Natural killer cell (primary cell): Measurements from ENCODE around the gene CHRM2. TPM values are rescaled to one million over a fixed set of nuclear protein-coding genes. Genes with fewer than 3 reads are reported as not detected.

Experiments used
- ATAC-seq, 3 donors: fragments of 150-1000 bp in 2 of 3; fragments of 200-7000 bp in 1 of 3; cut with Tn5 transposase; 1 replicate in 1 of 3; 2 replicates in 2 of 3; pipeline ENCODE4 v1.10.0; 2021; ENCODE audit warnings: mild to moderate bottlenecking in 2 of 3, moderate library complexity in 2 of 3
- DNase-seq, 2 donors: peaks; one replicate each; pipeline versions ENCODE4 v3.0.0 to v3.0.0-alpha.2; 2013 to 2021; ENCODE audit warnings: mixed read lengths in 1 of 2
- H3K27ac ChIP-seq: one replicate; pipeline ENCODE4 v1.5.1; 2013; ENCODE audit warnings: mild to moderate bottlenecking, low read length
- H3K27me3 ChIP-seq: one replicate; pipeline ENCODE4 v1.6.1; 2013; ENCODE audit warnings: low read length; ENCODE audit not compliant: control insufficient read depth, insufficient read depth
- H3K36me3 ChIP-seq: one replicate; pipeline ENCODE4 v1.6.1; 2013; ENCODE audit warnings: low read length; ENCODE audit not compliant: control insufficient read depth, insufficient read depth
- H3K4me1 ChIP-seq: one replicate; pipeline ENCODE4 v1.6.1; 2013; ENCODE audit warnings: low read length; ENCODE audit not compliant: control insufficient read depth, insufficient read depth
- H3K4me3 ChIP-seq: one replicate; pipeline ENCODE4 v1.5.1; 2013; ENCODE audit warnings: low read length
- H3K9me3 ChIP-seq: one replicate; pipeline ENCODE4 v1.6.1; 2013; ENCODE audit warnings: low read length; ENCODE audit not compliant: control insufficient read depth, insufficient read depth
- H3K27ac Mint-ChIP-seq, 2 donors: one replicate each; pipeline ENCODE4 v1.8.0; 2022; ENCODE audit warnings: mild to moderate bottlenecking in 2 of 2, mixed read lengths in 2 of 2, moderate library complexity in 1 of 2
- H3K27me3 Mint-ChIP-seq, 2 donors: one replicate each; pipeline ENCODE4 v1.8.0; 2022; ENCODE audit warnings: low read depth in 2 of 2, mixed read lengths in 2 of 2
- H3K36me3 Mint-ChIP-seq: one replicate; pipeline ENCODE4 v1.8.0; 2022; ENCODE audit warnings: mixed read lengths
- H3K4me1 Mint-ChIP-seq, 2 donors: one replicate each; pipeline ENCODE4 v1.8.0; 2022; ENCODE audit warnings: mixed read lengths in 2 of 2
- H3K4me3 Mint-ChIP-seq: one replicate; pipeline ENCODE4 v1.8.0; 2022; ENCODE audit warnings: mild to moderate bottlenecking, moderate library complexity, mixed read lengths
- H3K9me3 Mint-ChIP-seq, 2 donors: one replicate each; pipeline ENCODE4 v1.8.0; 2022; ENCODE audit warnings: mixed read lengths in 2 of 2
- CTCF ChIP-seq: fragments of 200-600 bp; IDR thresholded peaks from one replicate; pipeline ENCODE4 v1.8.0; 2022; ENCODE audit warnings: antibody characterized with exemption
- WGBS: methylation state at CpG from one replicate; pipeline ENCODE4 v1.1.7; 2013; ENCODE audit warnings: missing lambda C conversion rate; ENCODE audit not compliant: insufficient coverage; 5-methylcytosine and 5-hydroxymethylcytosine counted together
- intact Hi-C: fragments of 100-400 bp; cut with micrococcal nuclease; formaldehyde crosslinking; loops from one replicate; pipeline ENCODE4 v1.14.2; 2022
- total RNA-seq, 4 donors: library from RNA; stranded (reverse); fragments of 120-200 nt in 1 of 4; gene quantifications; one replicate each; pipeline versions ENCODE4 v1.2.3 to v1.2.4, GENCODE V29; 2013 to 2022

CHRM2 gene
- total RNA-seq, 3 donors from 2014 or later (not counting 1 experiment from before 2014, with no cell fraction given) = not detected

DNA sequence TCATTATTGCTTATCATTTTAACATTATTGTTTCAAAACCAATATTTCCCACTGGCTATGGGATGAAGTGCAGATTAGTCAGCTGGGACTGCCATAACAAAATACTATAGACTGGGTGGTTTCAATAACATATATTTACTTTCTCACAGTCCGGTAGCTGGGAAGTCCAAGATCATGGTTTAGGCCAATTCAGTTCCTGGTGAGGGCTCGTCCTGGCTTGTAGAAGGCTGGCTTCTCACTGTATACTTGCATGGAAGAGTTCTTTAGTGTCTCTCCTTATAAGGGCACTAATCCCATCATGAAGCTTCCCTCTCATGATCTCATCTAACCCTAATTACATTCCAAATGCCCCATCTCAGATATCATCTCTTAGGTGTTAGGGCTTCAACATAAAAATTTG, 101.3 kb downstream of the CHRM2 start:
- no peak for ATAC-seq

DNA sequence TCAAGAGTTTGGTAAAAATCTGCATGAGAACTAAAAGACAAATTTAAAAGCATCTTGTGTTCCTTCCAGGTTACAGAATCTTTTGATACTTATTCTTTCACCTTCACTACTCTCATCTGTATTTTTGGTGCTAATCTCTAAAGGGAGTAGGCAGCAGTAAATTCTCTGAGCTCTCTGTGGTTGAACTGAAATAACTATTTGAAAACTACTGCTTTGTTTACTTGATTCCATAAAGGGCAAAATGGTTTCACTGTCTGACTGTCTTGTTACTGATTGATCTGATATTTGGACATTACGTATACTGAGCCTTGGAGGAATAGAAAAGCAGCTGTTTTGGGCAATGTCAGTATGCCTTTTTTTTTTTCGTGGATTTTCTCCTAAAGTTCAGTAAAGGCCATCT, 103.3 kb downstream of the CHRM2 start:
- DNase-seq = no peak
- Histone ChIP-seq H3K9me3 (no peaks in the 10 kb centered on the region), H3K27me3 (no peaks in the 10 kb centered on the region), H3K36me3 (no peaks in the 10 kb centered on the region), H3K27ac (no peak overlapping the region), H3K4me1 (no peaks in the 10 kb centered on the region), H3K4me3 (no peak overlapping the region)
- intact Hi-C loops = no loop called here
- Mint-ChIP-seq H3K36me3 (no peaks in the 10 kb centered on the region), H3K4me1 (no peaks in the 10 kb centered on the region), H3K27ac (no peak overlapping the region), H3K9me3 (peaks cover 17 to 27% of the 10 kb centered on the region in 2 donors), H3K27me3 (no peaks in the 10 kb centered on the region), H3K4me3 (no peak overlapping the region)
- no peak for ATAC-seq
- TF ChIP-seq CTCF = no peak
- WGBS = 100% methylated on average over 1 of the region's 2 CpGs

More for the DNA sequence above, 101.3 kb downstream of the CHRM2 start:
- TF ChIP-seq CTCF = no peak
- DNase-seq = no peak
- Mint-ChIP-seq H3K27ac (no peak overlapping the region), H3K4me3 (no peak overlapping the region), H3K27me3 (no peaks in the 10 kb centered on the region), H3K4me1 (no peaks in the 10 kb centered on the region), H3K36me3 (no peaks in the 10 kb centered on the region), H3K9me3 (peaks cover 17 to 26% of the 10 kb centered on the region in 2 donors)
- intact Hi-C loops = no loop called here
- no peaks in the 10 kb centered on the region for H3K9me3 ChIP-seq
- no peaks in the 10 kb centered on the region for H3K27me3 ChIP-seq
- no peaks in the 10 kb centered on the region for H3K4me1 ChIP-seq
- no peaks in the 10 kb centered on the region for H3K36me3 ChIP-seq
- no peak overlapping the region for H3K4me3 ChIP-seq
- no peak overlapping the region for H3K27ac ChIP-seq
- 88% methylated on average over 1 of the region's 2 CpGs for WGBS

GRCh38 chr7:136976504-136977251, 108.2 kb downstream of the CHRM2 start:
- no peak for TF ChIP-seq CTCF
- peaks cover 7 to 13% of the 10 kb centered on the region in 2 donors for H3K9me3 Mint-ChIP-seq
- H3K4me3 Mint-ChIP-seq = no peak overlapping the region
- H3K4me3 ChIP-seq = no peak overlapping the region
- no peaks in the 10 kb centered on the region for H3K9me3 ChIP-seq
- H3K36me3 Mint-ChIP-seq = no peaks in the 10 kb centered on the region
- no peak overlapping the region for H3K27ac ChIP-seq
- no peak for DNase-seq
- no peak for ATAC-seq
- no peak overlapping the region for H3K27ac Mint-ChIP-seq
- H3K27me3 ChIP-seq = no peaks in the 10 kb centered on the region
- no peaks in the 10 kb centered on the region for H3K27me3 Mint-ChIP-seq
- no peaks in the 10 kb centered on the region for H3K4me1 ChIP-seq
- WGBS = 73% methylated on average over 2 of the region's 2 CpGs
- H3K4me1 Mint-ChIP-seq = no peaks in the 10 kb centered on the region
- no peaks in the 10 kb centered on the region for H3K36me3 ChIP-seq
- intact Hi-C loops = no loop called here

DNA sequence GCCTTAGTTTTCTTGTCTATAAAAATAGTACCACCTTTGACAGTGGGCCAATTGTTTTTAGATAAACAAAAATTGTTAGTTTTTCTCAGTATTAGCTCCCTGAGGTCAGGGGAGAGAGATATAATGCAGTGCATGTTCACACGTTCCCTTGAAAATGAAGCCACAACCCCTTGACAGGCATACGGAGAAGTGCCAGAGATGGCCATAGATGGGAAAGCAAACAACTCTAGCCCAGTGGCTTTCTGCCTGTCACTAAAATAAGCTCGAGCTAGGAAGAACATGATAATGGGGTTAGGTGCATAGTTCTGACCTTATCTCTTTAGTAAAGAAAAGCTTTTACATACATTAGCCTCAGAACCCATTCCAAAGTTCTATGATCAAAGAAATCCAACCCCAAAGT, 124.9 kb downstream of the CHRM2 start:
- Histone ChIP-seq H3K27me3 (no peaks in the 10 kb centered on the region), H3K4me1 (no peaks in the 10 kb centered on the region), H3K27ac (no peak overlapping the region), H3K9me3 (no peaks in the 10 kb centered on the region), H3K36me3 (no peaks in the 10 kb centered on the region), H3K4me3 (no peak overlapping the region)
- Mint-ChIP-seq H3K4me3 (no peak overlapping the region), H3K4me1 (no peaks in the 10 kb centered on the region), H3K27ac (no peak overlapping the region), H3K36me3 (no peaks in the 10 kb centered on the region), H3K9me3 (peaks cover 15 to 19% of the 10 kb centered on the region in 2 donors), H3K27me3 (no peaks in the 10 kb centered on the region)
- WGBS = 95% methylated on average over 2 of the region's 3 CpGs
- DNase-seq (no peak), ATAC-seq (no peak)
- intact Hi-C loops = no loop called here
- TF ChIP-seq CTCF = no peak
